ENCODE measurements around the gene SCMH1.

The SCMH1 gene

DNA sequence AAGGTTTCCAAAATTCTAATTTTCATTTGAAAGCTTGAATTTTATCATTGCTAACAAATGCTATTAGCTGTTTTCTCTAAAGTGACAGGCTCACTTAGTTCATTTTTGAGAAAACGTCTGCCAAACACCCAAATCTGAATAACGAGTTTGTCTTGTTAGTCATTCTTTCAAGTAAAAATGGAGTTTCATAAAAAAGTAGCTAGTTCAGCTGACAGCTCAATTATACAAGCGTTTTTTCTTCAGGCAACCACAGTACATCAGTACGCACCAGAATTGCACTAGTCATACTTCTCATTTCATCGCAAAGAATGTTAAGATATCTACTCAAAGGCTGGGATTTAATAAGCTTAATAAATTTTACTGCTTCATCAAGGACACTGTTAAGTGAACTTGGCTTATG lies 148.3 kb downstream of the SCMH1 start:
- Histone ChIP-seq H3K4me2 (ENCODE audit: low read length, poor library complexity, severe bottlenecking) (no peak overlapping the region), H2AK5ac (ENCODE audit: low read length, severe bottlenecking) (no peak overlapping the region), H2BK120ac (ENCODE audit: low read depth, low read length) (no peak overlapping the region), H3K4me3 (ENCODE audit: insufficient read depth in 1 of 2, low read depth in 1 of 2, low read length in 2 of 2) (no peak overlapping the region), H2BK15ac (ENCODE audit: low read depth, poor library complexity, severe bottlenecking) (no peak overlapping the region), H3K79me1 (replicated peaks; ENCODE audit: low read length, poor library complexity, severe bottlenecking) (peaks cover under 1% of the 10 kb centered on the region), H3K14ac (ENCODE audit: low read length in 2 of 2) (no peak overlapping the region), H3K36me3 (ENCODE audit: control insufficient read depth in 1 of 2, insufficient read depth in 2 of 2, low read depth in 1 of 2, low read length in 2 of 2) (peaks cover 0 to 3% of the 10 kb centered on the region in 2 experiments), H2BK12ac (ENCODE audit: low read length in 2 of 2) (no peak overlapping the region), H3K18ac (ENCODE audit: low read depth in 1 of 2, low read length in 2 of 2) (no peak overlapping the region), H2BK5ac (ENCODE audit: low read depth, low read length, poor library complexity, severe bottlenecking) (no peak overlapping the region), H3K27me3 (ENCODE audit: control insufficient read depth in 1 of 2, insufficient read depth in 1 of 2, low read length in 2 of 2) (peaks cover 0 to 5% of the 10 kb centered on the region in 2 experiments), H3K27ac (ENCODE audit: low read length, poor library complexity, severe bottlenecking) (no peak overlapping the region), H4K8ac (ENCODE audit: low read length) (no peak overlapping the region), H3K23ac (ENCODE audit: low read length in 2 of 2) (no peak overlapping the region), H3K9ac (ENCODE audit: low read length) (no peak overlapping the region), H3K9me3 (ENCODE audit: control insufficient read depth, low read length) (no peaks in the 10 kb centered on the region), H2AFZ (ENCODE audit: low read depth, low read length) (no peak overlapping the region), H3K4ac (ENCODE audit: low read depth in 1 of 2, low read length in 2 of 2) (no peak overlapping the region), H4K91ac (ENCODE audit: low read length) (no peak overlapping the region), H3K4me1 (ENCODE audit: control insufficient read depth, insufficient read depth, low read depth, low read length) (no peaks in the 10 kb centered on the region)
- WGBS = 51% methylated on average over 3 of the region's 5 CpGs
- DNase-seq = no peak

DNA sequence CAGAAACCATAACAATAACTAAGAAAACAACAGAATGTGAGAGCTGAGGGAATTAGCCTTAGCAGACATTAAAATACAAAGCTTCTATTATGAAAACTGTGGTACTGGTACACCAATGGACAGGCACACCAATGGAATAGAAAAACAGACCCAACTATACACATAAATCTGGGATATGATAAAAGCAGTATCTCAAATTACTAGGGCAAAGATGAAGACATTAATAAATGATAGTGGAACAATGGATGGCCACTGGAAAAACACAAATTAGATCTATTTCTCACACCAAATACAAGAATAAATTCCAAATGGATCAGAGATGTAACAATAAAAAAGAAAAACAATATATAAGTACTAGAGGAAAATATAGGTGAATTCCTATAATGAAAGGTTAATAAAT lies 155.2 kb downstream of the SCMH1 start:
- Histone ChIP-seq H2BK15ac (ENCODE audit: low read depth, poor library complexity, severe bottlenecking) (no peak overlapping the region), H3K9ac (ENCODE audit: low read length) (no peak overlapping the region), H3K27ac (ENCODE audit: low read length, poor library complexity, severe bottlenecking) (no peak overlapping the region), H3K36me3 (ENCODE audit: control insufficient read depth in 1 of 2, insufficient read depth in 2 of 2, low read depth in 1 of 2, low read length in 2 of 2) (no peaks in the 10 kb centered on the region), H3K9me3 (ENCODE audit: control insufficient read depth, low read length) (no peaks in the 10 kb centered on the region), H4K91ac (ENCODE audit: low read length) (no peak overlapping the region), H3K23ac (ENCODE audit: low read length in 2 of 2) (no peak overlapping the region), H2BK5ac (ENCODE audit: low read depth, low read length, poor library complexity, severe bottlenecking) (no peak overlapping the region), H3K18ac (ENCODE audit: low read depth in 1 of 2, low read length in 2 of 2) (no peak overlapping the region), H3K4me3 (ENCODE audit: insufficient read depth in 1 of 2, low read depth in 1 of 2, low read length in 2 of 2) (no peak overlapping the region), H3K4ac (ENCODE audit: low read depth in 1 of 2, low read length in 2 of 2) (no peak overlapping the region), H3K4me2 (ENCODE audit: low read length, poor library complexity, severe bottlenecking) (no peak overlapping the region), H3K4me1 (ENCODE audit: control insufficient read depth, insufficient read depth, low read depth, low read length) (no peaks in the 10 kb centered on the region), H3K79me1 (replicated peaks; ENCODE audit: low read length, poor library complexity, severe bottlenecking) (peaks cover 2% of the 10 kb centered on the region), H2BK120ac (ENCODE audit: low read depth, low read length) (no peak overlapping the region), H2AFZ (ENCODE audit: low read depth, low read length) (no peak overlapping the region), H4K8ac (ENCODE audit: low read length) (no peak overlapping the region), H3K14ac (ENCODE audit: low read length in 2 of 2) (no peak overlapping the region), H3K27me3 (ENCODE audit: control insufficient read depth in 1 of 2, insufficient read depth in 1 of 2, low read length in 2 of 2) (no peaks in the 10 kb centered on the region), H2BK12ac (ENCODE audit: low read length in 2 of 2) (no peak overlapping the region), H2AK5ac (ENCODE audit: low read length, severe bottlenecking) (no peak overlapping the region)
- no peak for DNase-seq

DNA sequence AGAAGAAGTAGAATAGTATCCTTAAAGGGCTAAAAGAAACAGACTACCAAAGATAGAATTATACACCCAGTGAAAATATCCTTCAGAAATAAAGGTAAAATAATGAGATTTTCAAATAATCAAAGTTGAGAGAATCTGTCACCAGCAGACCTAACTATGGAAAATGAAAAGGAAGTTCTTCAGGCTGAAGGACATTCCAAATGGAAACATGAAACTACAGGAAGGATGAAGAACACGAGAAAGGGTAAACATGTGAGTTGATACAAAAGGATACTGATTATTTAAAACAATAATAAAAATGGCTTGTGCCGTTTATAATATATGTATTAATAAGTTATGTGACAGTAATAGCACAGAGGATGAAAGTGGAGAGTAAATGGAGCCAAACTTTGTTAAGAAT lies 163.5 kb downstream of the SCMH1 start:
- Histone ChIP-seq H2BK12ac (ENCODE audit: low read length in 2 of 2) (no peak overlapping the region), H2AK5ac (ENCODE audit: low read length, severe bottlenecking) (no peak overlapping the region), H4K91ac (ENCODE audit: low read length) (no peak overlapping the region), H3K9ac (ENCODE audit: low read length) (no peak overlapping the region), H2AFZ (ENCODE audit: low read depth, low read length) (no peak overlapping the region), H3K36me3 (ENCODE audit: control insufficient read depth in 1 of 2, insufficient read depth in 2 of 2, low read depth in 1 of 2, low read length in 2 of 2) (peaks cover 0 to 3% of the 10 kb centered on the region in 2 experiments), H2BK15ac (ENCODE audit: low read depth, poor library complexity, severe bottlenecking) (no peak overlapping the region), H3K9me3 (ENCODE audit: control insufficient read depth, low read length) (peaks cover 13% of the 10 kb centered on the region), H3K79me1 (replicated peaks; ENCODE audit: low read length, poor library complexity, severe bottlenecking) (peaks cover 5% of the 10 kb centered on the region), H3K4me3 (ENCODE audit: insufficient read depth in 1 of 2, low read depth in 1 of 2, low read length in 2 of 2) (no peak overlapping the region), H3K4ac (ENCODE audit: low read depth in 1 of 2, low read length in 2 of 2) (no peak overlapping the region), H3K14ac (ENCODE audit: low read length in 2 of 2) (no peak overlapping the region), H2BK120ac (ENCODE audit: low read depth, low read length) (no peak overlapping the region), H3K4me1 (ENCODE audit: control insufficient read depth, insufficient read depth, low read depth, low read length) (no peaks in the 10 kb centered on the region), H2BK5ac (ENCODE audit: low read depth, low read length, poor library complexity, severe bottlenecking) (no peak overlapping the region), H3K27me3 (ENCODE audit: control insufficient read depth in 1 of 2, insufficient read depth in 1 of 2, low read length in 2 of 2) (peaks cover 0 to 18% of the 10 kb centered on the region in 2 experiments), H3K27ac (ENCODE audit: low read length, poor library complexity, severe bottlenecking) (no peak overlapping the region), H3K4me2 (ENCODE audit: low read length, poor library complexity, severe bottlenecking) (no peak overlapping the region), H3K18ac (ENCODE audit: low read depth in 1 of 2, low read length in 2 of 2) (no peak overlapping the region), H3K23ac (ENCODE audit: low read length in 2 of 2) (no peak overlapping the region), H4K8ac (ENCODE audit: low read length) (no peak overlapping the region)
- DNase-seq = no peak
- WGBS = 94% methylated on average over 2 of the region's 2 CpGs

DNA sequence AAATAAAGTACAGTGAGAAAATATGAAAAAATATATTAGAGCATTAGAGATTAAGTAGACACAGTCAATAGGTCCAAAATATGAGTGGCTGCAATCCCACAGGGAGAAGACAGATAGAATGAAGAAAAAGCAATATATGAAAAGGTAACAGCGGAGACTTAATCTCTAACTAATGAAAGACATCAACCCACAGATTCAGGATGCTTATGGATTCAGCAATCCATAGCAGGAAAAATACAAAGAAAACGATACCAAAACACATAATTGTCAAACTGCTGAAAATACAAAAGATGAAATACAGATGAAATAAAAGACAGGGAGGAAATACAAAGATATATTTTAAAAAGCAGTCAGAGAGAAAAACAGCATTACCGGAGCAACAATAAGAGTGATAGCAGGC lies 163.9 kb downstream of the SCMH1 start:
- H2BK12ac ChIP-seq (ENCODE audit: low read length in 2 of 2) = no peak overlapping the region
- H3K27ac ChIP-seq (ENCODE audit: low read length, poor library complexity, severe bottlenecking) = no peak overlapping the region
- H3K9ac ChIP-seq (ENCODE audit: low read length) = no peak overlapping the region
- no peak overlapping the region for H3K14ac ChIP-seq (ENCODE audit: low read length in 2 of 2)
- H3K23ac ChIP-seq (ENCODE audit: low read length in 2 of 2) = no peak overlapping the region
- H4K8ac ChIP-seq (ENCODE audit: low read length) = no peak overlapping the region
- no peak overlapping the region for H3K18ac ChIP-seq (ENCODE audit: low read depth in 1 of 2, low read length in 2 of 2)
- 100% methylated on average over 1 of the region's 3 CpGs for WGBS
- no peak overlapping the region for H2BK5ac ChIP-seq (ENCODE audit: low read depth, low read length, poor library complexity, severe bottlenecking)
- no peak overlapping the region for H3K4me3 ChIP-seq (ENCODE audit: insufficient read depth in 1 of 2, low read depth in 1 of 2, low read length in 2 of 2)
- no peak for DNase-seq
- H3K9me3 ChIP-seq (ENCODE audit: control insufficient read depth, low read length) = peaks cover 13% of the 10 kb centered on the region
- peaks cover 5% of the 10 kb centered on the region for H3K79me1 ChIP-seq (replicated peaks; ENCODE audit: low read length, poor library complexity, severe bottlenecking)
- H2AFZ ChIP-seq (ENCODE audit: low read depth, low read length) = no peak overlapping the region
- peaks cover 0 to 3% of the 10 kb centered on the region in 2 experiments for H3K36me3 ChIP-seq (ENCODE audit: control insufficient read depth in 1 of 2, insufficient read depth in 2 of 2, low read depth in 1 of 2, low read length in 2 of 2)
- H2AK5ac ChIP-seq (ENCODE audit: low read length, severe bottlenecking) = no peak overlapping the region
- no peak overlapping the region for H3K4ac ChIP-seq (ENCODE audit: low read depth in 1 of 2, low read length in 2 of 2)
- no peak overlapping the region for H4K91ac ChIP-seq (ENCODE audit: low read length)
- no peak overlapping the region for H2BK15ac ChIP-seq (ENCODE audit: low read depth, poor library complexity, severe bottlenecking)
- H3K4me2 ChIP-seq (ENCODE audit: low read length, poor library complexity, severe bottlenecking) = no peak overlapping the region
- no peaks in the 10 kb centered on the region for H3K4me1 ChIP-seq (ENCODE audit: control insufficient read depth, insufficient read depth, low read depth, low read length)
- peaks cover 0 to 21% of the 10 kb centered on the region in 2 experiments for H3K27me3 ChIP-seq (ENCODE audit: control insufficient read depth in 1 of 2, insufficient read depth in 1 of 2, low read length in 2 of 2)
- H2BK120ac ChIP-seq (ENCODE audit: low read depth, low read length) = no peak overlapping the region
